H1 (cell line): ENCODE results near the gene RASL10A. TPM values are rescaled to one million over a fixed set of nuclear protein-coding genes. Genes with fewer than 3 reads are reported as not detected.

Experiments
- CTCF ChIA-PET: fragments of 300-600 bp; sonication (Branson Sonifier 250); formaldehyde crosslinking; loops from one replicate; lab custom pipeline; 2021; ENCODE audit not compliant: partially characterized antibody; lab: Charles Lee
- POLR2A ChIA-PET: fragments of 300-600 bp; sonication (Branson Sonifier 250); formaldehyde crosslinking; loops from one replicate; lab custom pipeline; 2021; ENCODE audit warnings: inconsistent platforms; ENCODE audit not compliant: partially characterized antibody; lab: Charles Lee
- DNase-seq, 2 experiments: peaks; one replicate each; pipeline versions ENCODE4 v3.0.0 to v3.0.0-alpha.2; 2010 to 2022; ENCODE audit warnings: low spot score in 2 of 2, low read depth in 1 of 2, mixed read lengths in 1 of 2
- FAIRE-seq: peaks from 2 replicates; lab custom pipeline; 2011; peaks lifted over from hg19 to GRCh38; lab: Jason Lieb, UNC
- H2AFZ ChIP-seq: 2 replicates; pipeline ENCODE4 v1.8.1; 2012; ENCODE audit warnings: low read length, inconsistent platforms
- H2AK5ac ChIP-seq: 2 replicates; pipeline ENCODE4 v1.6.1; 2013; ENCODE audit warnings: low read depth, low read length
- H2BK120ac ChIP-seq: replicated peaks from 2 replicates; pipeline ENCODE3; 2013; ENCODE audit warnings: low read depth, low read length, inconsistent platforms
- H2BK12ac ChIP-seq: 2 replicates; pipeline ENCODE4 v1.6.1; 2013; ENCODE audit warnings: low read depth, low read length
- H2BK15ac ChIP-seq: 2 replicates; pipeline ENCODE4 v1.6.1; 2013; ENCODE audit warnings: low read length
- H2BK20ac ChIP-seq: 2 replicates; pipeline ENCODE4 v1.6.1; 2013; ENCODE audit warnings: low read length
- H2BK5ac ChIP-seq: 2 replicates; pipeline ENCODE4 v1.6.1; 2013; ENCODE audit warnings: low read depth, low read length
- H3K14ac ChIP-seq: 2 replicates; pipeline ENCODE4 v1.6.1; 2013; ENCODE audit warnings: inconsistent platforms; ENCODE audit not compliant: insufficient read length
- H3K18ac ChIP-seq: 2 replicates; pipeline ENCODE4 v1.6.1; 2013; ENCODE audit warnings: low read length; ENCODE audit errors: extremely low read depth
- H3K23ac ChIP-seq: 2 replicates; pipeline ENCODE4 v1.6.1; 2013; ENCODE audit warnings: inconsistent platforms; ENCODE audit not compliant: insufficient read length
- H3K23me2 ChIP-seq: 2 replicates; pipeline ENCODE4 v1.6.1; 2013; ENCODE audit warnings: low read depth, low read length
- H3K27ac ChIP-seq: 2 replicates; pipeline ENCODE4 v1.6.1; 2011; ENCODE audit warnings: low read depth, low read length, inconsistent platforms
- H3K27me3 ChIP-seq, 4 experiments: replicated peaks in 1 of 4; 1 replicate in 1 of 4; 2 replicates in 3 of 4; pipeline versions ENCODE4 v1.6.1 to v1.8.1; 2011 to 2013; ENCODE audit warnings: low read length in 3 of 4, mild to moderate bottlenecking in 3 of 4, inconsistent platforms in 2 of 4, mixed read lengths in 2 of 4, moderate library complexity in 1 of 4; ENCODE audit not compliant: control insufficient read depth in 3 of 4, insufficient read depth in 3 of 4; ENCODE audit errors: extremely low read depth in 1 of 4
- H3K36me3 ChIP-seq, 4 experiments: 2 replicates each; pipeline versions ENCODE4 v1.6.1 to v1.8.1; 2011 to 2013; ENCODE audit warnings: mild to moderate bottlenecking in 4 of 4, low read length in 3 of 4, moderate library complexity in 2 of 4, control low read depth in 1 of 4, inconsistent platforms in 1 of 4; ENCODE audit not compliant: insufficient read depth in 4 of 4, control insufficient read depth in 2 of 4
- H3K4ac ChIP-seq: replicated peaks from 2 replicates; pipeline ENCODE3; 2013; ENCODE audit warnings: low read length, low read depth, mixed read lengths, inconsistent platforms; ENCODE audit not compliant: insufficient read length
- H3K4me1 ChIP-seq, 4 experiments: replicated peaks in 1 of 4; 1 replicate in 1 of 4; 2 replicates in 3 of 4; pipeline versions ENCODE4 v1.6.1 to v1.8.1; 2011 to 2013; ENCODE audit warnings: low read length in 3 of 4, inconsistent platforms in 2 of 4, mixed read lengths in 1 of 4; ENCODE audit not compliant: insufficient read depth in 4 of 4, control insufficient read depth in 3 of 4
- H3K4me2 ChIP-seq, 2 experiments: 2 replicates each; pipeline versions ENCODE4 v1.6.1 to v1.8.1; 2011 to 2013; ENCODE audit warnings: low read depth in 2 of 2, low read length in 2 of 2, control low read depth in 1 of 2, inconsistent platforms in 1 of 2, mild to moderate bottlenecking in 1 of 2; ENCODE audit not compliant: insufficient read depth in 1 of 2
- H3K4me3 ChIP-seq, 4 experiments: fragments of 200-600, 300-600 bp in 1 of 4; sonication (generic), shearing (Covaris generic), sonication (Bioruptor Twin) in 1 of 4; 2 replicates each; pipeline versions ENCODE4 v1.5.1 to v1.8.1; 2011 to 2016; ENCODE audit warnings: low read length in 4 of 4, low read depth in 3 of 4, control low read depth in 2 of 4, inconsistent platforms in 2 of 4, mild to moderate bottlenecking in 2 of 4, mixed read lengths in 1 of 4, moderate library complexity in 1 of 4; ENCODE audit not compliant: insufficient read depth in 2 of 4; ENCODE audit errors: extremely low read depth in 1 of 4
- H3K56ac ChIP-seq: replicated peaks from 2 replicates; pipeline ENCODE3; 2013; ENCODE audit warnings: low read depth, mild to moderate bottlenecking, mixed read lengths, low read length, inconsistent platforms; ENCODE audit not compliant: insufficient read length
- H3K79me1 ChIP-seq: 2 replicates; pipeline ENCODE4 v1.6.1; 2013; ENCODE audit warnings: low read depth, low read length, control low read depth
- H3K79me2 ChIP-seq, 2 experiments: 2 replicates each; pipeline versions ENCODE4 v1.6.1 to v1.8.1; 2012 to 2013; ENCODE audit warnings: low read length in 2 of 2, mild to moderate bottlenecking in 2 of 2, inconsistent platforms in 1 of 2; ENCODE audit not compliant: insufficient read depth in 2 of 2, control insufficient read depth in 1 of 2
- H3K9ac ChIP-seq, 4 experiments: replicated peaks in 1 of 4; 1 replicate in 1 of 4; 2 replicates in 3 of 4; pipeline versions ENCODE4 v1.6.1 to v1.8.1; 2011 to 2013; ENCODE audit warnings: low read depth in 3 of 4, low read length in 3 of 4, control low read depth in 2 of 4, mild to moderate bottlenecking in 2 of 4, moderate library complexity in 2 of 4, inconsistent platforms in 1 of 4; ENCODE audit errors: extremely low read depth in 1 of 4
- H3K9me3 ChIP-seq, 2 experiments: 2 replicates each; pipeline versions ENCODE4 v1.6.1 to v1.8.1; 2012 to 2013; ENCODE audit warnings: mild to moderate bottlenecking in 2 of 2, moderate library complexity in 2 of 2, control low read depth in 1 of 2, inconsistent platforms in 1 of 2, low read depth in 1 of 2, low read length in 1 of 2, mixed read lengths in 1 of 2; ENCODE audit not compliant: insufficient read depth in 2 of 2
- H4K20me1 ChIP-seq, 2 experiments: replicated peaks in 1 of 2; 2 replicates each; pipeline versions ENCODE3 to v1.8.1; 2011 to 2013; ENCODE audit warnings: inconsistent platforms in 2 of 2, low read length in 2 of 2, mild to moderate bottlenecking in 1 of 2; ENCODE audit not compliant: insufficient read depth in 2 of 2, control insufficient read depth in 1 of 2
- H4K5ac ChIP-seq: 2 replicates; pipeline ENCODE4 v1.6.1; 2013; ENCODE audit warnings: low read length, low read depth, mixed read lengths, inconsistent platforms; ENCODE audit not compliant: insufficient read length
- H4K8ac ChIP-seq: 2 replicates; pipeline ENCODE4 v1.8.0; 2013; ENCODE audit warnings: mild to moderate bottlenecking, moderate library complexity, low read length, inconsistent platforms; ENCODE audit not compliant: insufficient read depth; ENCODE audit errors: extremely low read depth
- H4K91ac ChIP-seq: replicated peaks from 2 replicates; pipeline ENCODE3; 2013; ENCODE audit warnings: low read length, mixed read lengths, inconsistent platforms; ENCODE audit not compliant: insufficient read length
- BCL11A ChIP-seq, 2 experiments: IDR thresholded peaks; one replicate each; pipeline ENCODE4 v1.6.1; 2011; ENCODE audit warnings: low read depth in 2 of 2, low read length in 2 of 2, mild to moderate bottlenecking in 2 of 2
- CBX5 ChIP-seq: fragments of 300-800, 300-1000 bp; sonication (generic); IDR thresholded peaks from 2 replicates; pipeline ENCODE4 v1.7.1; 2016; ENCODE audit warnings: antibody characterized with exemption, low read length, low read depth
- CTCF ChIP-seq, 3 experiments: IDR thresholded peaks; 1 replicate in 2 of 3; 2 replicates in 1 of 3; pipeline versions ENCODE4 v1.5.1 to v1.6.1; 2011; ENCODE audit warnings: low read length in 3 of 3, mild to moderate bottlenecking in 3 of 3, inconsistent platforms in 2 of 3, low read depth in 1 of 3, moderate library complexity in 1 of 3; ENCODE audit not compliant: insufficient read depth in 1 of 3; ENCODE audit errors: control extremely low read depth in 1 of 3
- EP300 ChIP-seq, 2 experiments: IDR thresholded peaks; 1 replicate in 1 of 2; 2 replicates in 1 of 2; pipeline ENCODE4 v1.6.1; 2011 to 2012; ENCODE audit warnings: low read depth in 2 of 2, low read length in 2 of 2, mild to moderate bottlenecking in 2 of 2, borderline replicate concordance in 1 of 2, inconsistent platforms in 1 of 2, moderate library complexity in 1 of 2
- JUN ChIP-seq: IDR thresholded peaks from 2 replicates; pipeline ENCODE4 v1.6.1; 2011; ENCODE audit warnings: low read depth, mild to moderate bottlenecking, improper control_type of control experiment, low read length
- MAX ChIP-seq: IDR thresholded peaks from 2 replicates; pipeline ENCODE4 v1.6.1; 2012; ENCODE audit warnings: inconsistent platforms
- NANOG ChIP-seq: IDR thresholded peaks from 2 replicates; pipeline ENCODE4 v1.6.1; 2011; ENCODE audit warnings: low read length, low read depth, mild to moderate bottlenecking, inconsistent platforms; ENCODE audit not compliant: insufficient read depth, poor library complexity, severe bottlenecking
- RAD21 ChIP-seq, 2 experiments: IDR thresholded peaks in 1 of 2; conservative IDR thresholded peaks in 1 of 2; 2 replicates each; pipeline ENCODE4 v1.6.1; 2011; ENCODE audit warnings: low read depth in 2 of 2, low read length in 2 of 2, improper control_type of control experiment in 1 of 2, inconsistent platforms in 1 of 2, mild to moderate bottlenecking in 1 of 2, moderate library complexity in 1 of 2
- SIX5 ChIP-seq: IDR thresholded peaks from 2 replicates; pipeline ENCODE4 v1.6.1; 2011; ENCODE audit warnings: mild to moderate bottlenecking, low read depth, low read length
- TAF1 ChIP-seq: IDR thresholded peaks from 2 replicates; pipeline ENCODE4 v1.6.1; 2011; ENCODE audit warnings: mild to moderate bottlenecking, low read depth, low read length
- TAF7 ChIP-seq: optimal IDR thresholded peaks from 2 replicates; pipeline ENCODE3; 2011; ENCODE audit warnings: low read depth, mild to moderate bottlenecking, inconsistent platforms, low read length, moderate library complexity, borderline replicate concordance
- WGBS, 2 experiments: shearing (Covaris generic) in 1 of 2; methylation state at CpG; one replicate each; pipeline versions ENCODE4 v1.1.6 to v1.1.7; 2013 to 2015; ENCODE audit warnings: low lambda C conversion rate in 2 of 2, mixed read lengths in 2 of 2, inconsistent platforms in 1 of 2, low coverage in 1 of 2, missing lambda C conversion rate in 1 of 2; ENCODE audit not compliant: insufficient replicate concordance in 2 of 2, insufficient coverage in 1 of 2, insufficient read length in 1 of 2; ENCODE audit errors: extremely low coverage in 1 of 2, missing lambda C conversion rate in 1 of 2; 5-methylcytosine and 5-hydroxymethylcytosine counted together
- polyA plus RNA-seq, 7 experiments: library from polyadenylated mRNA; depleted of rRNA in 3 of 7; stranded (reverse) in 5 of 7; unstranded in 2 of 7; fragments of >200 nt in 5 of 7; fragments of 200-250 nt in 2 of 7; gene quantifications; 1 replicate in 5 of 7; 2 replicates in 1 of 7; 4 replicates in 1 of 7; pipeline versions ENCODE4 v1.2.1 to v1.2.3, GENCODE V29; 2011 to 2013; ENCODE audit warnings: missing spikeins in 2 of 7, mixed read lengths in 2 of 7
- total RNA-seq: library from RNA; stranded (reverse); fragmentation: NEBNext Ultra II Directional; extraction: Animal tissue kit (Norgen Biotek cat#: 25700); gene quantifications from 2 replicates; pipeline ENCODE4 v1.2.1, GENCODE V29; 2021

RASL10A gene
- total and polyA plus RNA-seq, 2 of the 8 experiments (the other 6 are each of a cell fraction or from before 2014, with no cell fraction given) = 1.1 to 1.5 TPM

DNA sequence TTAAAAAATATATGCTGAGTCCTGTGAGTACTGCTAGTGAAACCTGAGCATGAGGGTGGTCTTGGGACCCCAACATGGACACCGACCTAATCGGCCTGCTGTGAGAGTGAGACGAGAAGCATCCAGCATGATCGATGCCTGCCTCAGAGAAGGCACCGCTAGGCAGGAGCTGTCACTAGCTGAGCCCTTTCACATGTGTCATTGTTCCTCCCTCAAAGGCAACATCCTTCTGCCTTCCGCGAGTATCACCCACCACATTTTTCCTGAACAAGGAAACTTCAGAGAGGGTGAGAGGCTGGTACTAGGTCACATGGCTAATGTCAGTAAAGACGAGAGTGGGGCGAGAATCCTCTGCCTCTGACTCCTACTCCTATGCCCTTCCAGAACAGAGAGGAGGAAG lies 37.3 kb upstream of the RASL10A start:
- ChIA-PET POLR2A (no interaction called here), CTCF (no interaction called here)
- Histone ChIP-seq H3K9me3 (no peaks in the 10 kb centered on the region), H3K36me3 (peaks cover 19 to 45% (median 32%) of the 10 kb centered on the region in 4 experiments), H3K23ac (no peak overlapping the region), H3K23me2 (no peaks in the 10 kb centered on the region), H3K27me3 (no peaks in the 10 kb centered on the region), H3K4ac (no peak overlapping the region), H3K14ac (no peak overlapping the region), H3K4me1 (no peaks in the 10 kb centered on the region), H3K9ac (no peak overlapping the region), H3K79me1 (no peaks in the 10 kb centered on the region), H4K5ac (no peak overlapping the region), H3K27ac (no peak overlapping the region), H2BK15ac (no peak overlapping the region), H3K4me2 (no peak overlapping the region), H4K20me1 (peaks cover 3 to 8% of the 10 kb centered on the region in 2 experiments), H3K4me3 (no peak overlapping the region), H2BK120ac (no peak overlapping the region), H2AFZ (no peak overlapping the region), H3K56ac (no peak overlapping the region), H2AK5ac (no peak overlapping the region), H3K79me2 (no peaks in the 10 kb centered on the region), H2BK20ac (no peak overlapping the region), H3K18ac (no peak overlapping the region), H4K91ac (no peak overlapping the region), H2BK12ac (no peak overlapping the region), H2BK5ac (no peak overlapping the region), H4K8ac (no peak overlapping the region)
- WGBS, 2 experiments = 91% methylated on average over 9 of the region's 9 CpGs; no CpG with 5 or more reads in 1 of the 2 experiments
- no peak for FAIRE-seq
- no peak for DNase-seq
- no peak for TF ChIP-seq CBX5
- no peak for TF ChIP-seq RAD21 (IDR thresholded peaks at IDR 0.05 in 1 of 2, conservative IDR thresholded peaks at IDR 0.05 in 1 of 2; ENCODE audit: low read depth in 2 of 2, low read length in 2 of 2)
- no peak for TF ChIP-seq CTCF (IDR thresholded peaks at IDR 0.05; ENCODE audit: control extremely low read depth in 1 of 3, insufficient read depth in 1 of 3, low read depth in 1 of 3, low read length in 3 of 3)
- TF ChIP-seq EP300 (IDR thresholded peaks at IDR 0.05; ENCODE audit: borderline replicate concordance in 1 of 2, low read depth in 2 of 2, low read length in 2 of 2) = no peak
- no peak for TF ChIP-seq TAF1
- no peak for TF ChIP-seq BCL11A (IDR thresholded peaks at IDR 0.05; ENCODE audit: low read depth in 2 of 2, low read length in 2 of 2)
- no peak for TF ChIP-seq SIX5
- TF ChIP-seq NANOG = no peak
- no peak for TF ChIP-seq JUN
- no peak for TF ChIP-seq TAF7
- TF ChIP-seq MAX = no peak
